Hematopoietic multipotent progenitor cell treated with erythropoietin and hydrocortisone succinate and interleukin-3 and kit ligand, for 17 days (in vitro differentiated cells): ENCODE results near the gene ZNF595.
"Not testable (repeated sequence)": the region's sequence is repeated elsewhere in the genome, so short reads cannot be mapped to it uniquely, and the experiment has no call there.

Source experiments
- DNase-seq: peaks from one replicate; pipeline ENCODE4 v3.0.0-alpha.2; 2015; ENCODE audit warnings: low spot score

Gene ZNF595

GRCh38 chr4:86559-87324, 33.6 kb downstream of the ZNF595 start:
- not testable (repeated sequence) for DNase-seq

GRCh38 chr4:98386-98785, 45.3 kb downstream of the ZNF595 start:
- DNase-seq: no peak

- DNase-seq: no peak
Measured at GRCh38 chr4:99863-100262, 46.7 kb downstream of the ZNF595 start.

GRCh38 chr4:107083-107443, 53.9 kb downstream of the ZNF595 start:
- no peak for DNase-seq

- no peak for DNase-seq
Measured at GRCh38 chr4:107444-108429, 54.6 kb downstream of the ZNF595 start.

GRCh38 chr4:112771-113170, 59.6 kb downstream of the ZNF595 start:
- DNase-seq: no peak

GRCh38 chr4:113732-114131, 60.6 kb downstream of the ZNF595 start:
- no peak for DNase-seq

GRCh38 chr4:114149-114548, 61.0 kb downstream of the ZNF595 start:
- DNase-seq: no peak

GRCh38 chr4:116499-116898, 63.4 kb downstream of the ZNF595 start:
- no peak for DNase-seq

GRCh38 chr4:120616-121015, 67.5 kb downstream of the ZNF595 start:
- no peak for DNase-seq

GRCh38 chr4:121408-122084, 68.4 kb downstream of the ZNF595 start:
- DNase-seq: no peak

GRCh38 chr4:123922-124274, 70.8 kb downstream of the ZNF595 start:
- DNase-seq: not testable (repeated sequence)

GRCh38 chr4:124275-125081, 71.4 kb downstream of the ZNF595 start, which contains the start of gene ZNF718:
TSS of gene ZNF718 (plus strand) at chr4:124501. CDS start at chr4:124671, 170 bp downstream.
- DNase-seq: peak; percentile 45

- peak; percentile 4 for DNase-seq
Measured at GRCh38 chr4:125091-125771, 72.1 kb downstream of the ZNF595 start.

GRCh38 chr4:125833-126232, 72.7 kb downstream of the ZNF595 start:
- no peak for DNase-seq

GRCh38 chr4:132483-132882, 79.4 kb downstream of the ZNF595 start:
- no peak for DNase-seq
